ENCODE results near the gene LCP1.
A peak's percentile ranks its signal among the peaks of the same experiment; 100 is the strongest.

LCP1 gene

DNA sequence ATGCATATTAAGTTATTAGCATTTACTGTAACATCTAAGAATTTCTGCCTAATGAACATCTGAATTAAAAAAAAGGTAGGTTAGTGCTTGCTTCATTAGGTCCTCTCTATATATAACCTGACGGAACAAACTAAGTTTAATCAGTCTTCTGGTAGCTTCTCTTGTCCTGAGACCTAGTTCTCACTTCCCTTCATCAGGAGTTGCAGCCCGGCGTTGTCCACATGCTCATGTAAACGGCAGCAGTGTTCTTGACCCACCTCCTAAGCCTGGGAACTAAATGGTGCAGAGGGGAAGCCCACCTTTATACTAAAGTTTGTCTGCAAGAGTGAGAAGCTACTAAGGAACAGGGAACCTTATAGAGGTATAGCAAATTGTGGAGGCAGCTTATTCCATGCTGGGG, 45.3 kb downstream of the LCP1 start:
- FAIRE-seq (no peak), DNase-seq (ENCODE audit: insufficient read length, low spot score) (no peak)
- TF ChIP-seq POLR2A (IDR thresholded peaks at IDR 0.05; ENCODE audit: low read depth, low read length) = no peak

DNA sequence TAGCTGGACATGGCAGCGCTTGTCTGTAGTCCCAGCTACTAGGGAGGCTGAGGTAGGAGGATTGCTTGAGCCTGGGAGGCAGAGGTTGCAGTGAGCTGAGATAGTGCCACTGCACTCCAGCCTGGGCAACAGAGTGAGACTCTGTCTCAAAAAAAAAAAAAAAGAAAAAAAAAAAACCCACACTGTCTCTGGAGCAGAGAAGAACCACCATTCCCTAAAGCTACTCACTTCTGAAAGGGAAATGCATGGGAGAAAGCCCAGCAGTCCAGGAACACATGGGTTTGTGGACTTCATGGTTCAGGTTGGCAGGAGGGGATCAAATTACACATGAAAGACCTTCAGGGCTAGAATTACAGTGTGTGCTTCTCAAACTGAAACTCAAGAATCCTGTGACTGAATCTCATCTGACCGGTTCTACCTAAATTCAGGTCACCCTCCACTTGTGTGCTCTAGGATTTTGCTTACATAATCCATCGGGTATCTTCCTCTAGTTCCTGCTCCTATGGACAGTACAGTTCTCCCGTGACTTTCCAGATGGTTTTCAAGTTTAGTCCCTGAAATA, 46.9 kb downstream of the LCP1 start:
- DNase-seq (ENCODE audit: insufficient read length, low spot score) (no peak), FAIRE-seq (no peak)
- TF ChIP-seq POLR2A (IDR thresholded peaks at IDR 0.05; ENCODE audit: low read depth, low read length) = no peak

DNA sequence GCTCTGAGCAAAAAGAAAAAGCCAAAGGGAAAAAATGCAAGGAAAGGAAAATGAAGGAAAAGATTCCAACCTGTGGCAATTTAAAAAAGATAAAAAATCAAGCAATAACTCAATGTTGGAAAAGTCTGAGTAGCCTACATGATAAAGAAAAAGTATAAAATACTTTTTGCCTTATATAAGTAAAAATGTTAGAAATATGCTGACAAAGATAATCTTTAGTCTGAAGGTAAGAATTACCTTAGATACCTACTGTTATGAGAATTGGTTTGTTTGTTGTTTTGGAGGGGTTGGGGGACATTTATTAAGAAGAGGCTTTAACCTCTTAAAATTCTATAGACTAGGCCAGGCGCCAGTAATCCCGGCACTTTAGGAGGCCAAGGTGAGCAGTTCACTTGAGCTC, 47.5 kb downstream of the LCP1 start:
- no peak for FAIRE-seq
- DNase-seq (ENCODE audit: insufficient read length, low spot score) = no peak
- no peak for TF ChIP-seq POLR2A (IDR thresholded peaks at IDR 0.05; ENCODE audit: low read depth, low read length)

DNA sequence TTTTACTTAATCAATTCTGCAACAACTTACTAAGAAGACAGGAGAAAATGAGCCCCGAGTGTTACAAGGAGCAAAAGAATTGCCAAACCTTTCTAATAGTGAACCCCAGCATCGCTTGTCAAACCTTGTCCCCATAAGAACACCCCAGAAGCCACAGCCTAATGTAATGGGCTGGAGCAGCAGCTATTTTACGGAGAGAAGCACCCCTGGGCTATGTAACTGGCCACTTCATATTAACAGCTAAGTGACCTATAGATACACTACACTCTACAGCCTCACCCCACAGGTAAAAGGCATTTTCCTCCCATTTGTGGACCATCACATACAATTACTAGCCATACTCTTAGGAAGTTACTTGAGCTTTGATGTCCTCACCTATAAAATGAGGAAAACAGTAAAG, 49.9 kb downstream of the LCP1 start:
- no peak for DNase-seq (ENCODE audit: insufficient read length, low spot score)
- no peak for TF ChIP-seq POLR2A (IDR thresholded peaks at IDR 0.05; ENCODE audit: low read depth, low read length)
- FAIRE-seq = no peak

DNA sequence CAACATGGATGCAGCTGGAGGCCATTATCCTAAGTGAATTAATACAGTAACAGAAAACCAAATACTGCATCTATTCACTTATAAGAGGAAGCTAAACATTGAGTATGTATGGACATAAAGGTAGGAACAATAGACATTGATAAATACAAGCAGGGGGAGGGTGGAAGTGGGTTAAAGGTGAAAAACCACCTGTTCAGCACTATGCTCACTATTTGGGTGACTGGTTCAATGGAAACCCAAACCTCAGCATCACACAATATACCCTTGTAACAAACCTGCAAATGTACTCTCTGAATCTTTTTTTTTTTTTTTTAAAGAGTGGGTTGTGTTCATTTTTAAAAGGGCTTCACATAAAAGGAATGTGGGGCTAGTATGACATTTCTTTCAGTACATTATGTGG, 50.3 kb downstream of the LCP1 start:
- TF ChIP-seq POLR2A (IDR thresholded peaks at IDR 0.05; ENCODE audit: low read depth, low read length) = no peak
- DNase-seq (ENCODE audit: insufficient read length, low spot score) (no peak), FAIRE-seq (no peak)

DNA sequence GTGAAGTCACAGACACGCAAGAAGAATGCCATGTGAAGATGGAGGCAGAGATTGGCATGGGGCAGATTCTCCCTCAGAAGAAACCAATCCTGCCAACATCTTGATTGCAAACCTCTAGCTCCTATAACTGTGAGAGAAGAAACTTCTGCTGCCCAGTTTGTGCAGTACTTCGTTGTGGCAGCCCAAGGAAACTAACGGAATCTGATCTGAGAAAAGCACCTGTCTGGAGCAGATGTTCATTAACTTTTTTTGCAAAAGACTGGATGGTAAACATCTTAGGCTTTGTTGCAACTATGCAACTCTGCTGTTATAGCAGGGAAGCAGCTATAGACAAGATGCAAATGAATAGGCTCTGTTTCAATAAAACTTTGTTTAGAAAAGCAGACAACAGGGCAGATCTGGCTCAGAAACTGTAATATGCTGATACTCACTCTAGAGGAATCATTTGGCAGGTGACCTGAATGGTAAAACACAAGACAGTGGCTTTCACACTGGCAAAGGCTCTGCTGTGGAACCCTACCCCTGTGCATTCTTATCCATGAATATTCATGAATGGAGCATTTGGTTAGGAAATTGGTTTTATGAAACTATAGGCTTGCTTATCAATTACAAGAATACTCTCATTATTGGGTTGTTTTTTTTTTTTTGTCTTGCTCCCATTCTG, 51.9 kb downstream of the LCP1 start:
- no peak for DNase-seq (ENCODE audit: insufficient read length, low spot score)
- no peak for TF ChIP-seq POLR2A (IDR thresholded peaks at IDR 0.05; ENCODE audit: low read depth, low read length)
- FAIRE-seq = no peak

DNA sequence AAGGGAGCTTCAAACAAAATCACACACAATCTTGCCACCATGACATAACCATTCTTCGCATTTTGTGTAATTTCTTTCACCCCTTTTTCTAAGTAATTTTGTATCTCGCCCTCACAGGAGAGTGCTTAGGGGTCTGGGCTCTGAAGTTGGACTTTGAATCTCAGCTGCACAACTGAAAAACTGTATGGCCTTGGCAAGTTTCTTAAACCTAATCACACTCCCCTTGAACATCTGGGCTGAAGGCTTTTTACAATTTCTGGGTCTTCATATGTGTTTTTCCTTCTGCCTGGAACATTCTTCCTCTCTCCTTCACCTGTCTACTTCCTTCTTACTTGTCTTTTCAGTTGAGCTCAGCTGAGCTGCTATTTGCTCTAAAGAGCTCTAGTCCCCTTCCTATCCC, 52.9 kb downstream of the LCP1 start:
- DNase-seq (ENCODE audit: insufficient read length, low spot score) (no peak), FAIRE-seq (no peak)
- no peak for TF ChIP-seq POLR2A (IDR thresholded peaks at IDR 0.05; ENCODE audit: low read depth, low read length)

DNA sequence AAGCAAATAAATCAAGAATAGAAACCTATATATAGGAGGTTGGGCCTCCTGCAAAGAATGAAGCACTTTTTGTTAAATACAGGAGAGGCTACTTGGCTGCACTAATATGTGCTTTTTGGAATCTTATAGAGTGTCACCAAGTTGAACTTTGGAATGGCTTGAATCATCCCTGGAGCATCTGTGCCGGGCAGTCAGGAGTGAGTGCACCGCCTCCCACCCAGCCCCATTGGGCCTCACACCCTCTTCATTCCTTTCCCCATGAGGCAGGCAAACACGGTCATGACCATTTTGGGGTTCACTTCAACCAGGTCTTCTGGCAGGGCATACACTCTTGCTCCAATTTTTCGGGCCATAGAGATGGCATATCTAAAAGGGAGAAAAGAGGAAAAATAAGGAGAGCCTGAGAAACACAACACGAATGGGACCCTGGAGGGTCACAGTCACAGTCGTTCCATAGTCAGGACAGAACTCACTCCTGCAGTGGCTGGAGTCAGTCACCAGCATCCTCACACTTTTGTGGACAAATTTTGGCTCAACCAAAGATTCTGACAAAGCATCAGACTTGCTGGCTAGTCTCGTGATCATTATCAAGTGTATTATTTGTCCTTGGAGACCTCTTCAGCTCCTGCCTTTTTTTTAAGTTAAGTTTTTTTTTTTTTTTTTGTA, 54.5 kb downstream of the LCP1 start:
- FAIRE-seq (no peak), DNase-seq (ENCODE audit: insufficient read length, low spot score) (no peak)
- no peak for TF ChIP-seq POLR2A (IDR thresholded peaks at IDR 0.05; ENCODE audit: low read depth, low read length)

DNA sequence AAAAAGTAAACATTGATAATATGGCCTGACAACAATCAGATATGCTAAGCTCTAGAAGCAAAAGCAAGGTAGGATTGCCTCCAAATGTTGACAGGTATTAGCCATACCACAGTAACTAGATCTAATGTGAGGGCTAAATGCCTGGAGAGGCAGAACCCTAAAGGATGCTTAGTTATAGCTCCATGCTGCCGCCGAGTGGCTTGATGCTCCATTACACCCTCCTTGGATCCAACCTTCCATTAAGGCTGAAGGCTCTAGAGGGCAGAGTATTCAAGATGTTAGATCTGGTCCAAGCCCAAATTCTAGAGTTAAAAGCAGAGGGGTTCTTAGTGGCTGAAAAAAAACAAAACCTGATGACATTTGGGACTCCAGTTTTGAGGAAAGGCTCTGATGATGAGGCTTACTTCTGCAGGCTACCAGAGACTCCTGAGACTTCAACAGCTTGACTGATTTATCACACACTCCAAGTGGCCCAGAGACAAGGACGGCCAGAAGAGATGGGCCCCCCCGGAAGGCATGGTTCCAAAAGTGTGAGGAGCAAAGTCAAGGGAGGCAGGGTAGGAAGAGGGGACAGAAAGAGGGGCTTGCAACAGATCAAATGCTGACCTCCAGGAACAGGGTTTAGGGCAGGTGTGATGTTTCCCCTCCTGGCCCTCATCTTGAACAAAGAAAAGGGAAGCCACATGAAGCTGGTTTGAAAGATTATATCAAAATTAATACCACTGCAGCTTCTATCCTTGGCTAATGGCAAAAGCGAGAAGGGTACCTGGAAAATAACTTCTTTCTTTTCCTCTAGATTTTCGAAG, 55.2 kb downstream of the LCP1 start:
- no peak for FAIRE-seq
- peak; percentile 29 for DNase-seq (ENCODE audit: insufficient read length, low spot score)

DNA sequence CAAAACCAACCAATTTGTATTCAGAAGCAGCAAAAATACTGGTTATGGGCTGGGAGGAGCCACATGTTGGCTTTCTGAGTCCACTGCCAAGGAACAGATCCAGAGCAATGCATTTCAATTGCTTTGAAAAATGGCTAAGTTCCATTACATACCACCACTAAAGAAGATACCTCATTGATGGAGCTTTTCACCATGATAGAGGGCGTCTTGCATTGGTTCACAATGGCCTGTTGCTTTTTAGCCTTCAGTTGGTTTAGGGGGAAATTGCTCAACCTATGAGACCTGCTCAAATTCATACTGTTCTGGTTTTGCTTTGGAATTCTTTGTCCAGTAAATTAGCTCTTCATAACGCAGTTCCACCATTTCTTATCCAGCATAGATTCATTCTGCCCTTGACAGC, 55.9 kb downstream of the LCP1 start:
- TF ChIP-seq POLR2A (IDR thresholded peaks at IDR 0.05; ENCODE audit: low read depth, low read length) = no peak
- DNase-seq (ENCODE audit: insufficient read length, low spot score) (no peak), FAIRE-seq (no peak)

More for the DNA sequence above, 55.2 kb downstream of the LCP1 start:
- TF ChIP-seq POLR2A (IDR thresholded peaks at IDR 0.05; ENCODE audit: low read depth, low read length) = no peak

DNA sequence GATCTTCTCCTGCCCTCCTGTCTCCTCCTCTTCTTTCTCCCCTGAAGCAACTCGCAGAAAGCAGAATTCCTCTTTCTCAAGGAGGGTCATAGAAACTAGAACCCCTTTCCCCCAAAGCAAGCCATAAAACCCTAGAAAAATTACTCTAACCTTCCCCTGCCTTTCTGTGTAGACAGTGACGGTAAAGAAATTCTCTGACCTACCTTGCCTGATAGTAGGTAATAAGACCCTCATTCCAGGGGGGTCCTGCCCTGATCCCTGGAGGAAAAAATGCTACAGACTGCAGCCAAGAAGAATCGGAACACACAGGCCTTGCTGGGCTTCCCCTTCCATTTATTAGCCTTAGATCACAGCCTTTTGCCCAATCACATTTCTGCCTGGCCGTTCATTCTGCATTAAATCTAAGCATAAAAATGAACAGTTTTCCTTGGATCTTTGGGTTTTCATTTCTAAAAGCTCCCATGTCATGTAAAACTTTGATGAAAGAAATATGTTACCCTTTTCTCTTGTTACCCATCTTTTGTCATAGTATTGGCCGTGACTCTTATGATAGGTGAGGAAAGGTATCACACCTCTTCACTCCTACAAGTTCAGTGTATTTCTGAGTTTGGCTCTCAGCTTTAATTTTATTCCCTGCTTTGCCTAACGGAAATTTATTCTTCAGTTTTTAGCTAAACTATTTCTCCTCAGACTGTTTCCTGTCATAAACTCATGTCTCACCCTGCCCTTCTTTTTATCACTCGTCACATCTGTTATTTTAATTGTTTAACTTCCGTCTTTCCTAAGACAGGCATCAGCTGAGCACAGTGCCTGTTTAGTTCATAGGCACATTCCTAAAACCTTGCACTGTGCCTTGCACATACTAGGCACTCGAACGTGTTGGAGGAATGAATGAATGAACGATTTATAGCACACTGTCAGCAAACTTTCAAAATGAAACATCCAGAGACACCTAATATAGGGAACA, 56.7 kb downstream of the LCP1 start:
- no peak for TF ChIP-seq POLR2A (IDR thresholded peaks at IDR 0.05; ENCODE audit: low read depth, low read length)
- DNase-seq (ENCODE audit: insufficient read length, low spot score) (no peak), FAIRE-seq (no peak)

DNA sequence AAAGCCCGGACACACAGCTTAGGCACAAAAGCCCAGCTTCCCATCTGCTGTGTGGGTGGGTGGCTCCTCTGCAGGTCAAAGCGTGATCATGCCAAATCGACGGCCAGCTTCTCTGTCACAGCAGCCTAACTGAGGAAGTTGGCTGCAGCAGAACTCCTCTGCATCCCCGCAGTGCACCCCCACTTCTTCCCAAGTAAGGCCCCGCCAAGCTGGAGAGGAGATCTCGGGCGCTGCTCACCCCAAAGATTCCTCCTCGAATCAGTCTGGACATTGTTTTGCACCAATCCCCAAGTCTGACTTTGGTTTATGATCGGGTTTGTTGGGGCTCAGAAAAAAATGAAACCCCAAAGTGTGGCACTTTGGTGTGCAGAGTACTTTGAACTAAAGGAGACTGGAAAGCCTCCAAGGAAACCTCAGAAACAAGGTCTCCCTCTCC, 57.4 kb downstream of the LCP1 start:
- no peak for DNase-seq (ENCODE audit: insufficient read length, low spot score)
- TF ChIP-seq POLR2A (IDR thresholded peaks at IDR 0.05; ENCODE audit: low read depth, low read length) = no peak
- no peak for FAIRE-seq

DNA sequence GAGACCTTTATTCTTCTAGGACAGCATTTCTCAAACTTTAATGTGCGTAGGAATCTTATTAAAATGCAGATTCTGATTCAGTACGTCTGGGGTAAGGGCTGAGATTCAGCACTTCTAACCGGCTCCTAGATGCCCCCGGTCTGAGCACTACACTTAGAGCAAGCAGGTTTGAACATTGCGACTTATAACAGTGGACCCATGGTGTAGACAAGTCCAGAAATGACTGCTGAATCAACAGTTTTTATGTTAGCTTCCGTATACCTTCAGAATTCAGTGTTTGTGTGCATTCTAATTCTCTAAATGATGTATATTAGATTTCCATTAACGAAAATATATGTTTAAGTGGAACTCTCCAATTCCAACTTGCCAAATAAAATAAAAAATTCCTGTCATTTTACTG, 59.7 kb downstream of the LCP1 start:
- TF ChIP-seq POLR2A (IDR thresholded peaks at IDR 0.05; ENCODE audit: low read depth, low read length) = no peak
- no peak for FAIRE-seq
- DNase-seq (ENCODE audit: insufficient read length, low spot score) = no peak

Data from H54 (cell line).